NCI-H1092 treated with DMSO at 0.1 percent for 48 hours (cell line): ENCODE data around the gene DRGX.

Source experiments
- DNase-seq: peaks from one replicate; lab custom pipeline; 2025; lab: John Stamatoyannopoulos, UW

Gene DRGX

GRCh38 chr10:49338604-49339003, 57.3 kb downstream of the DRGX start:
- no peak for DNase-seq

- DNase-seq = no peak
Observed at GRCh38 chr10:49335364-49335972, 60.4 kb downstream of the DRGX start.

- no peak for DNase-seq
Observed at GRCh38 chr10:49334964-49335363, 60.9 kb downstream of the DRGX start.

- DNase-seq = no peak
Observed at GRCh38 chr10:49333192-49333591, 62.7 kb downstream of the DRGX start.

GRCh38 chr10:49332768-49333167, 63.1 kb downstream of the DRGX start:
- DNase-seq = no peak

- DNase-seq = no peak
Observed at GRCh38 chr10:49332333-49332732, 63.6 kb downstream of the DRGX start.

GRCh38 chr10:49331431-49331830, 64.5 kb downstream of the DRGX start:
- no peak for DNase-seq

- DNase-seq = no peak
Observed at GRCh38 chr10:49330127-49330665, 65.7 kb downstream of the DRGX start.

- DNase-seq = no peak
Observed at GRCh38 chr10:49329146-49329505, 66.8 kb downstream of the DRGX start.

GRCh38 chr10:49328401-49329145, 67.3 kb downstream of the DRGX start:
- peak; percentile 12 for DNase-seq

- DNase-seq = no peak
Observed at GRCh38 chr10:49327036-49327813, 68.7 kb downstream of the DRGX start.

- DNase-seq = no peak
Observed at GRCh38 chr10:49325916-49326783, 69.7 kb downstream of the DRGX start.

GRCh38 chr10:49325131-49325915, 70.6 kb downstream of the DRGX start:
- DNase-seq = no peak

- no peak for DNase-seq
Observed at GRCh38 chr10:49324711-49325110, 71.2 kb downstream of the DRGX start.

GRCh38 chr10:49323896-49324270, 72.0 kb downstream of the DRGX start:
- no peak for DNase-seq

- no peak for DNase-seq
Observed at GRCh38 chr10:49323171-49323895, 72.6 kb downstream of the DRGX start.

GRCh38 chr10:49322371-49323170, 73.3 kb downstream of the DRGX start:
- DNase-seq = no peak

- DNase-seq = no peak
Observed at GRCh38 chr10:49321021-49321420, 74.9 kb downstream of the DRGX start.

- DNase-seq = no peak
Observed at GRCh38 chr10:49320191-49320590, 75.7 kb downstream of the DRGX start.

GRCh38 chr10:49319206-49319605, 76.7 kb downstream of the DRGX start:
- DNase-seq = no peak
